Measurements from ENCODE around the gene CFAP43.

GRCh38 chr10:104202231-104202630 lies 29.9 kb downstream of the CFAP43 start:
- no peak for TF ChIP-seq CTCF (conservative IDR thresholded peaks at IDR 0.05; ENCODE audit: low read depth in 2 of 2)
- no peak for TF ChIP-seq EZH2 (IDR thresholded peaks at IDR 0.05; ENCODE audit: low read depth, unreplicated experiment)
- TF ChIP-seq JUNB (IDR thresholded peaks at IDR 0.05; ENCODE audit: unreplicated experiment), result no peak

Data from GM23338 (cell line).